ENCODE measurements around the gene ITPKC. TPM values are rescaled to one million over a fixed set of nuclear protein-coding genes. Genes with fewer than 3 reads are reported as not detected.

ITPKC gene
- total RNA-seq, 6 experiments from 2014 or later = 9.2 to 14.9 (median 10.5) TPM

GRCh38 chr19:40702337-40703012 is 14.4 kb upstream of the ITPKC start:
- Mint-ChIP-seq H3K27me3 (ENCODE audit: insufficient read depth) (no peaks in the 10 kb centered on the region; the same call in 1 of the 2 replicates), H3K27ac (no peak overlapping the region), H3K36me3 (ENCODE audit: low read depth) (peaks cover 26% of the 10 kb centered on the region), H3K9me3 (no peaks in the 10 kb centered on the region), H3K4me1 (ENCODE audit: low read depth) (no peaks in the 10 kb centered on the region), H3K4me3 (no peak overlapping the region)
- peak; percentile 60; the same call in 1 of the 2 replicates for TF ChIP-seq CTCF (IDR thresholded peaks at IDR 0.05)
- DNase-seq = no peak

- Mint-ChIP-seq H3K4me1 (ENCODE audit: low read depth) (no peaks in the 10 kb centered on the region), H3K9me3 (no peaks in the 10 kb centered on the region), H3K27ac (no peak overlapping the region), H3K4me3 (no peak overlapping the region), H3K36me3 (ENCODE audit: low read depth) (peaks cover 26% of the 10 kb centered on the region), H3K27me3 (ENCODE audit: insufficient read depth) (no peaks in the 10 kb centered on the region; the same call in 1 of the 2 replicates)
- TF ChIP-seq CTCF (IDR thresholded peaks at IDR 0.05) = no peak
- no peak for DNase-seq
Measured at GRCh38 chr19:40703029-40703755, 13.7 kb upstream of the ITPKC start.

- no peaks in the 10 kb centered on the region for H3K4me1 Mint-ChIP-seq (ENCODE audit: low read depth)
- no peak for TF ChIP-seq CTCF (IDR thresholded peaks at IDR 0.05)
Measured at GRCh38 chr19:40704491-40705361, 12.2 kb upstream of the ITPKC start.

GRCh38 chr19:40705362-40705651 is 11.6 kb upstream of the ITPKC start:
- Mint-ChIP-seq H3K27ac (no peak overlapping the region), H3K4me1 (ENCODE audit: low read depth) (no peaks in the 10 kb centered on the region), H3K4me3 (no peak overlapping the region), H3K27me3 (ENCODE audit: insufficient read depth) (peaks cover 2% of the 10 kb centered on the region), H3K36me3 (ENCODE audit: low read depth) (peaks cover 33% of the 10 kb centered on the region), H3K9me3 (no peaks in the 10 kb centered on the region)
- DNase-seq = no peak
- TF ChIP-seq CTCF (IDR thresholded peaks at IDR 0.05) = no peak

More at GRCh38 chr19:40704491-40705361, 12.2 kb upstream of the ITPKC start:
- Mint-ChIP-seq H3K27ac (no peak overlapping the region), H3K27me3 (ENCODE audit: insufficient read depth) (peaks cover 2% of the 10 kb centered on the region), H3K9me3 (no peaks in the 10 kb centered on the region), H3K4me3 (no peak overlapping the region), H3K36me3 (ENCODE audit: low read depth) (peaks cover 33% of the 10 kb centered on the region)
- no peak for DNase-seq

- no peak for DNase-seq
- Mint-ChIP-seq H3K27me3 (ENCODE audit: insufficient read depth) (peaks cover 2% of the 10 kb centered on the region), H3K36me3 (ENCODE audit: low read depth) (peaks cover 26% of the 10 kb centered on the region), H3K27ac (no peak overlapping the region), H3K4me3 (no peak overlapping the region), H3K9me3 (no peaks in the 10 kb centered on the region), H3K4me1 (ENCODE audit: low read depth) (no peaks in the 10 kb centered on the region)
- TF ChIP-seq CTCF (IDR thresholded peaks at IDR 0.05) = no peak
Measured at GRCh38 chr19:40705950-40706619, 10.8 kb upstream of the ITPKC start.
